HG03342 (cell line): ENCODE results near the gene IWS1.
"Not testable (repeated sequence)": the region's sequence is repeated elsewhere in the genome, so short reads cannot be mapped to it uniquely, and the experiment has no call there.

Source experiments
- ATAC-seq: cut with Tn5 transposase; IDR thresholded peaks from one replicate; pipeline ENCODE4 v1.9.1; 2021; ENCODE audit warnings: mild to moderate bottlenecking, moderate library complexity; ENCODE audit not compliant: unreplicated experiment

Gene IWS1

GRCh38 chr2:127526132-127527000 is at the start of gene IWS1:
IWS1 (minus strand) TSS chr2:127526489; CDS start chr2:127526208, 281 bp downstream.
- peak; percentile 85 for ATAC-seq

- ATAC-seq, result no peak
These were observed 49.7 kb upstream of the IWS1 start for GRCh38 chr2:127575941-127576432.

- no peak for ATAC-seq
These were observed 49.0 kb upstream of the IWS1 start for GRCh38 chr2:127575185-127575765.

- ATAC-seq, result no peak
These were observed 48.4 kb upstream of the IWS1 start for GRCh38 chr2:127574656-127575055.

GRCh38 chr2:127573771-127574170 is 47.5 kb upstream of the IWS1 start:
- ATAC-seq, result no peak

GRCh38 chr2:127573298-127573697 is 47.0 kb upstream of the IWS1 start:
- ATAC-seq, result no peak

GRCh38 chr2:127572841-127573240 is 46.6 kb upstream of the IWS1 start:
- no peak for ATAC-seq

- ATAC-seq, result not testable (repeated sequence)
These were observed 46.1 kb upstream of the IWS1 start for GRCh38 chr2:127572352-127572751.

- no peak for ATAC-seq
These were observed 44.3 kb upstream of the IWS1 start for GRCh38 chr2:127570282-127571250.

GRCh38 chr2:127569666-127570065 is 43.4 kb upstream of the IWS1 start:
- no peak for ATAC-seq

GRCh38 chr2:127568128-127568527 is 41.8 kb upstream of the IWS1 start:
- no peak for ATAC-seq

GRCh38 chr2:127567351-127567854 is 41.1 kb upstream of the IWS1 start:
- no peak for ATAC-seq

- no peak for ATAC-seq
These were observed 40.3 kb upstream of the IWS1 start for GRCh38 chr2:127566576-127566975.

- ATAC-seq, result no peak
These were observed 39.8 kb upstream of the IWS1 start for GRCh38 chr2:127566139-127566417.

- ATAC-seq, result no peak
These were observed 39.2 kb upstream of the IWS1 start for GRCh38 chr2:127565261-127566138.

GRCh38 chr2:127564429-127565260 is 38.4 kb upstream of the IWS1 start:
- ATAC-seq, result no peak

GRCh38 chr2:127563458-127564428 is 37.5 kb upstream of the IWS1 start:
- ATAC-seq, result peak; percentile 98

GRCh38 chr2:127562936-127563335 is 36.6 kb upstream of the IWS1 start:
- ATAC-seq, result no peak
